Measurements from ENCODE around the gene ACACB.

DNA sequence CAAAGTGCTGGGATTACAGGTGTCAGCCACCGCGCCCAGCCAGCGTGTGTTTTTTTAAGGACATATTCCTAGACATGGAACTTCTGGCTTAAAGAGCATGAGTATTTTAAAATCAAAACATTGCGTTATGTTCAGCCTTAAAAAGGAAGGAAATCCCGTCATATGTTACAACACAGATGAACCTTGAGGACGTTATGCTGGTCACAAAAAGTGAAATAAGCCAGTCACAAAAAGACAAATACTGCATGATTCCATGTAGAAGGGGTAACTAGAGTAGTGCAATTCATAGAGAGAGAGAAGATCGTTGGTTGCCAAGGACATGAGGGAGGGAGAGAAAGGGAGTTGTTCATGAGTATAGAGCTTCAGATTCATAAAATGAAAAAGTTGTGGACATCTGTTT lies 53.9 kb downstream of the ACACB start:
- TF ChIP-seq, protein P1, sequence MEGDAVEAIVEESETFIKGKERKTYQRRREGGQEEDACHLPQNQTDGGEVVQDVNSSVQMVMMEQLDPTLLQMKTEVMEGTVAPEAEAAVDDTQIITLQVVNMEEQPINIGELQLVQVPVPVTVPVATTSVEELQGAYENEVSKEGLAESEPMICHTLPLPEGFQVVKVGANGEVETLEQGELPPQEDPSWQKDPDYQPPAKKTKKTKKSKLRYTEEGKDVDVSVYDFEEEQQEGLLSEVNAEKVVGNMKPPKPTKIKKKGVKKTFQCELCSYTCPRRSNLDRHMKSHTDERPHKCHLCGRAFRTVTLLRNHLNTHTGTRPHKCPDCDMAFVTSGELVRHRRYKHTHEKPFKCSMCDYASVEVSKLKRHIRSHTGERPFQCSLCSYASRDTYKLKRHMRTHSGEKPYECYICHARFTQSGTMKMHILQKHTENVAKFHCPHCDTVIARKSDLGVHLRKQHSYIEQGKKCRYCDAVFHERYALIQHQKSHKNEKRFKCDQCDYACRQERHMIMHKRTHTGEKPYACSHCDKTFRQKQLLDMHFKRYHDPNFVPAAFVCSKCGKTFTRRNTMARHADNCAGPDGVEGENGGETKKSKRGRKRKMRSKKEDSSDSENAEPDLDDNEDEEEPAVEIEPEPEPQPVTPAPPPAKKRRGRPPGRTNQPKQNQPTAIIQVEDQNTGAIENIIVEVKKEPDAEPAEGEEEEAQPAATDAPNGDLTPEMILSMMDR (conservative IDR thresholded peaks at IDR 0.05; ENCODE audit: low read depth, low read length) = no peak
- TF ChIP-seq EZH2phosphoT487 (IDR thresholded peaks at IDR 0.05; ENCODE audit: borderline replicate concordance, low read length) = no peak
